ENCODE results near the gene BAIAP2L2.

BAIAP2L2 gene

GRCh38 chr22:38046070-38046748, 64.3 kb downstream of the BAIAP2L2 start:
- TF ChIP-seq CTCF (IDR thresholded peaks at IDR 0.05; ENCODE audit: borderline replicate concordance, insufficient read depth, low read depth, low read length): no peak
- H3K4me3 ChIP-seq (ENCODE audit: low read depth, low read length): no peak overlapping the region

- no peak for TF ChIP-seq CTCF (IDR thresholded peaks at IDR 0.05; ENCODE audit: borderline replicate concordance, insufficient read depth, low read depth, low read length)
- H3K4me3 ChIP-seq (ENCODE audit: low read depth, low read length): no peak overlapping the region
These were observed 67.1 kb downstream of the BAIAP2L2 start for GRCh38 chr22:38043151-38044039.

GRCh38 chr22:38042488-38042790, 68.0 kb downstream of the BAIAP2L2 start:
- no peak for TF ChIP-seq CTCF (IDR thresholded peaks at IDR 0.05; ENCODE audit: borderline replicate concordance, insufficient read depth, low read depth, low read length)
- no peak overlapping the region for H3K4me3 ChIP-seq (ENCODE audit: low read depth, low read length)

GRCh38 chr22:38041760-38042487, 68.6 kb downstream of the BAIAP2L2 start:
- no peak for TF ChIP-seq CTCF (IDR thresholded peaks at IDR 0.05; ENCODE audit: borderline replicate concordance, insufficient read depth, low read depth, low read length)
- no peak overlapping the region for H3K4me3 ChIP-seq (ENCODE audit: low read depth, low read length)

- no peak for TF ChIP-seq CTCF (IDR thresholded peaks at IDR 0.05; ENCODE audit: borderline replicate concordance, insufficient read depth, low read depth, low read length)
- H3K4me3 ChIP-seq (ENCODE audit: low read depth, low read length): no peak overlapping the region
These were observed 69.3 kb downstream of the BAIAP2L2 start for GRCh38 chr22:38040953-38041759.

- no peak for TF ChIP-seq CTCF (IDR thresholded peaks at IDR 0.05; ENCODE audit: borderline replicate concordance, insufficient read depth, low read depth, low read length)
- H3K4me3 ChIP-seq (ENCODE audit: low read depth, low read length): no peak overlapping the region
These were observed 71.3 kb downstream of the BAIAP2L2 start for GRCh38 chr22:38038890-38039812.

All from GM12875 (cell line).